HEK293 (cell line): ENCODE data around the gene POR.

Experiments used
- CTCF ChIA-PET: fragments of 350-600 bp; formaldehyde crosslinking; extraction: SDS; loops from one replicate; lab custom pipeline; 2021; ENCODE audit warnings: antibody characterized with exemption; lab: Yijun Ruan, JAX
- POLR2A ChIA-PET: fragments of 300-600 bp; formaldehyde crosslinking; extraction: SDS; loops from one replicate; lab custom pipeline; 2020; ENCODE audit warnings: antibody characterized with exemption, inconsistent platforms; lab: Yijun Ruan, JAX
- H3K27ac ChIP-seq: fragments of 200-500 bp; sonication (Bioruptor generic); 2 replicates; pipeline ENCODE4 v1.5.1; 2014; ENCODE audit warnings: low read depth, low read length, control low read depth, inconsistent platforms; ENCODE audit errors: extremely low read depth
- H3K36me3 ChIP-seq, 2 experiments: fragments of 200-500 bp in 1 of 2; sonication (Bioruptor generic) in 1 of 2; 1 replicate in 1 of 2; 2 replicates in 1 of 2; pipeline ENCODE4 v1.5.1; 2014 to 2017; ENCODE audit warnings: inconsistent platforms in 2 of 2, low read length in 2 of 2; ENCODE audit not compliant: control insufficient read depth in 2 of 2, insufficient read depth in 1 of 2
- H3K4me1 ChIP-seq: fragments of 200-500 bp; sonication (Bioruptor generic); 2 replicates; pipeline ENCODE4 v1.5.1; 2014; ENCODE audit warnings: mild to moderate bottlenecking, low read length, inconsistent platforms; ENCODE audit not compliant: control insufficient read depth, insufficient read depth
- H3K4me3 ChIP-seq: 2 replicates; pipeline ENCODE4 v1.5.1; 2011; ENCODE audit warnings: low read depth, mild to moderate bottlenecking, control low read depth, low read length, moderate library complexity
- H3K9me3 ChIP-seq: fragments of 200-500 bp; sonication (Bioruptor generic); 2 replicates; pipeline ENCODE4 v1.5.1; 2014; ENCODE audit warnings: low read depth, low read length, inconsistent platforms; ENCODE audit not compliant: control insufficient read depth, insufficient read depth
- GFI1B ChIP-seq: fragments of 450-650 bp; formaldehyde crosslinking; IDR thresholded peaks from 2 replicates; pipeline ENCODE4 v1.5.1; 2016; ENCODE audit warnings: missing biosample characterization, missing genetic modification characterization
- GLI4 ChIP-seq: fragments of 450-650 bp; formaldehyde crosslinking; IDR thresholded peaks from 2 replicates; pipeline ENCODE4 v1.5.1; 2016; ENCODE audit warnings: missing biosample characterization, missing genetic modification characterization
- KLF8 ChIP-seq: fragments of 450-650 bp; formaldehyde crosslinking; IDR thresholded peaks from 2 replicates; pipeline ENCODE4 v1.5.1; 2016; ENCODE audit warnings: missing biosample characterization, missing genetic modification characterization
- PATZ1 ChIP-seq: fragments of 450-650 bp; formaldehyde crosslinking; IDR thresholded peaks from 2 replicates; pipeline ENCODE4 v1.5.1; 2016; ENCODE audit warnings: missing biosample characterization, missing genetic modification characterization
- ZBTB26 ChIP-seq: fragments of 450-650 bp; formaldehyde crosslinking; optimal IDR thresholded peaks from 2 replicates; pipeline ENCODE3; 2016; ENCODE audit warnings: missing biosample characterization, mild to moderate bottlenecking, missing genetic modification characterization
- ZNF112 ChIP-seq: fragments of 450-650 bp; formaldehyde crosslinking; IDR thresholded peaks from 2 replicates; pipeline ENCODE4 v1.5.0; 2017; ENCODE audit warnings: missing biosample characterization, missing genetic modification characterization
- ZNF202 ChIP-seq: fragments of 450-650 bp; formaldehyde crosslinking; IDR thresholded peaks from 2 replicates; pipeline ENCODE4 v1.5.1; 2016; ENCODE audit warnings: missing biosample characterization, missing genetic modification characterization, borderline replicate concordance
- ZNF211 ChIP-seq: fragments of 450-650 bp; formaldehyde crosslinking; IDR thresholded peaks from 2 replicates; pipeline ENCODE4 v1.5.1; 2016; ENCODE audit warnings: low read depth, missing biosample characterization, missing genetic modification characterization
- ZNF292 ChIP-seq: fragments of 450-650 bp; formaldehyde crosslinking; IDR thresholded peaks from 2 replicates; pipeline ENCODE4 v1.5.1; 2016; ENCODE audit warnings: low read depth, missing biosample characterization, missing genetic modification characterization, borderline replicate concordance
- ZNF311 ChIP-seq: fragments of 450-650 bp; formaldehyde crosslinking; IDR thresholded peaks from 2 replicates; pipeline ENCODE4 v1.5.1; 2017; ENCODE audit warnings: missing biosample characterization, missing genetic modification characterization, borderline replicate concordance
- ZNF433 ChIP-seq: fragments of 450-650 bp; formaldehyde crosslinking; IDR thresholded peaks from 2 replicates; pipeline ENCODE4 v1.5.1; 2016; ENCODE audit warnings: missing biosample characterization, missing genetic modification characterization, low read depth
- ZNF449 ChIP-seq: fragments of 450-650 bp; formaldehyde crosslinking; IDR thresholded peaks from 2 replicates; pipeline ENCODE4 v1.5.1; 2017; ENCODE audit warnings: missing biosample characterization, mild to moderate bottlenecking, missing genetic modification characterization, moderate library complexity
- ZNF518A ChIP-seq: fragments of 450-650 bp; formaldehyde crosslinking; conservative IDR thresholded peaks from 2 replicates; pipeline ENCODE4 v1.5.1; 2016; ENCODE audit warnings: low read depth, missing biosample characterization, missing genetic modification characterization
- ZNF580 ChIP-seq: fragments of 450-650 bp; formaldehyde crosslinking; IDR thresholded peaks from 2 replicates; pipeline ENCODE4 v1.5.1; 2016; ENCODE audit warnings: missing biosample characterization, missing genetic modification characterization
- ZNF664 ChIP-seq: fragments of 450-650 bp; formaldehyde crosslinking; IDR thresholded peaks from 2 replicates; pipeline ENCODE4 v1.5.1; 2016; ENCODE audit warnings: missing biosample characterization, missing genetic modification characterization
- ZNF701 ChIP-seq: fragments of 450-650 bp; formaldehyde crosslinking; IDR thresholded peaks from 2 replicates; pipeline ENCODE4 v1.5.1; 2016; ENCODE audit warnings: missing biosample characterization, missing genetic modification characterization
- ZNF837 ChIP-seq: fragments of 450-650 bp; formaldehyde crosslinking; IDR thresholded peaks from 2 replicates; pipeline ENCODE4 v1.5.1; 2016; ENCODE audit warnings: missing biosample characterization, missing genetic modification characterization
- ZXDB ChIP-seq: fragments of 450-650 bp; formaldehyde crosslinking; IDR thresholded peaks from 2 replicates; pipeline ENCODE4 v1.5.1; 2016; ENCODE audit warnings: missing biosample characterization, missing genetic modification characterization

POR gene

GRCh38 chr7:76016191-76016947 is 101.4 kb downstream of the POR start:
- POLR2A ChIA-PET, result no interaction called here
- Histone ChIP-seq H3K36me3 (peaks cover 18 to 24% of the 10 kb centered on the region in 2 experiments; a peak in 2 of 3 replicates), H3K9me3 (no peaks in the 10 kb centered on the region), H3K4me1 (no peaks in the 10 kb centered on the region), H3K4me3 (no peak overlapping the region), H3K27ac (no peak overlapping the region)
- CTCF ChIA-PET, result interaction anchor here (0.6 kb wide), 1 partner anchor 295 kb away, joined by 6 read pairs; no protein-coding TSS in a partner anchor
- TF ChIP-seq ZNF211 (tag by site-specific recombination), result no peak
- TF ChIP-seq ZNF518A (tag by site-specific recombination), result no peak
- no peak for TF ChIP-seq KLF8
- no peak for TF ChIP-seq ZNF433 (tag by site-specific recombination)
- no peak for TF ChIP-seq ZNF292
- no peak for TF ChIP-seq ZNF664 (tag by site-specific recombination)
- TF ChIP-seq PATZ1, result no peak
- TF ChIP-seq ZNF837 (tag by site-specific recombination), result no peak
- TF ChIP-seq ZNF202 (tag by site-specific recombination), result no peak
- TF ChIP-seq ZNF701 (tag by site-specific recombination), result no peak
- TF ChIP-seq ZNF311 (tag by site-specific recombination), result no peak
- no peak for TF ChIP-seq ZNF112 (tag by site-specific recombination)
- no peak for TF ChIP-seq ZNF580 (tag by site-specific recombination)
- TF ChIP-seq GFI1B (tag by site-specific recombination), result no peak
- TF ChIP-seq ZXDB (tag by site-specific recombination), result no peak
- no peak for TF ChIP-seq GLI4 (tag by site-specific recombination)
- TF ChIP-seq ZNF449 (tag by site-specific recombination), result no peak
- TF ChIP-seq ZBTB26 (tag by site-specific recombination), result no peak
